Spleen (tissue), 7 donors: Measurements from ENCODE around the gene NUDT5.

Experiments used
- CTCF ChIP-seq, 11 experiments: fragments of 200-600 bp in 7 of 11; fragments of 450-650 bp in 4 of 11; sonication (generic) in 4 of 11; IDR thresholded peaks in 8 of 11; conservative IDR thresholded peaks in 3 of 11; 1 replicate in 7 of 11; 2 replicates in 4 of 11; pipeline versions ENCODE4 v1.4.0 to v1.8.0; 2016 to 2021; ENCODE audit warnings: antibody characterized with exemption in 11 of 11, inconsistent platforms in 4 of 11, mild to moderate bottlenecking in 1 of 11
- POLR2A ChIP-seq, 3 donors: fragments of 450-650 bp; IDR thresholded peaks; one replicate each; pipeline ENCODE4 v1.5.1; 2017; ENCODE audit warnings: antibody characterized with exemption in 3 of 3, mild to moderate bottlenecking in 1 of 3
- POLR2AphosphoS5 ChIP-seq, 3 donors: sonication (generic); formaldehyde crosslinking; IDR thresholded peaks; one replicate each; pipeline ENCODE4 v1.5.1; 2017; ENCODE audit warnings: antibody characterized with exemption in 3 of 3
- donor health status: DM: no; HTN: no; CAD: no; lungs with moderate emphysema.
- donor health status: DM: no; HTN: no; CAD: no.
- donor health status: DM: no; HTN: no; CAD: no.

- TF ChIP-seq CTCF (IDR thresholded peaks at IDR 0.05 in 8 of 11, conservative IDR thresholded peaks at IDR 0.05 in 3 of 11) (no peak), POLR2A (IDR thresholded peaks at IDR 0.05) (no peak), POLR2AphosphoS5 (IDR thresholded peaks at IDR 0.05) (no peak)
Observed at GRCh38 chr10:12200850-12201249, 5.2 kb upstream of the NUDT5 start.
